Spleen (tissue), 7 donors: Measurements from ENCODE around the gene MEMO1.

Experiments
- CTCF ChIP-seq, 11 experiments: fragments of 200-600 bp in 7 of 11; fragments of 450-650 bp in 4 of 11; sonication (generic) in 4 of 11; IDR thresholded peaks in 8 of 11; conservative IDR thresholded peaks in 3 of 11; 1 replicate in 7 of 11; 2 replicates in 4 of 11; pipeline versions ENCODE4 v1.4.0 to v1.8.0; 2016 to 2021; ENCODE audit warnings: antibody characterized with exemption in 11 of 11, inconsistent platforms in 4 of 11, mild to moderate bottlenecking in 1 of 11
- POLR2A ChIP-seq, 3 donors: fragments of 450-650 bp; IDR thresholded peaks; one replicate each; pipeline ENCODE4 v1.5.1; 2017; ENCODE audit warnings: antibody characterized with exemption in 3 of 3, mild to moderate bottlenecking in 1 of 3
- POLR2AphosphoS5 ChIP-seq, 3 donors: sonication (generic); formaldehyde crosslinking; IDR thresholded peaks; one replicate each; pipeline ENCODE4 v1.5.1; 2017; ENCODE audit warnings: antibody characterized with exemption in 3 of 3
- donor health status: DM: no; HTN: no; CAD: no; lungs with moderate emphysema.
- donor health status: DM: no; HTN: no; CAD: no.
- donor health status: DM: no; HTN: no; CAD: no.

GRCh38 chr2:31835450-31835849, 175.4 kb downstream of the MEMO1 start:
- TF ChIP-seq CTCF (IDR thresholded peaks at IDR 0.05 in 8 of 11, conservative IDR thresholded peaks at IDR 0.05 in 3 of 11) (no peak), POLR2AphosphoS5 (IDR thresholded peaks at IDR 0.05) (no peak), POLR2A (IDR thresholded peaks at IDR 0.05) (no peak)
